ENCODE data around the gene C8B.

DNA sequence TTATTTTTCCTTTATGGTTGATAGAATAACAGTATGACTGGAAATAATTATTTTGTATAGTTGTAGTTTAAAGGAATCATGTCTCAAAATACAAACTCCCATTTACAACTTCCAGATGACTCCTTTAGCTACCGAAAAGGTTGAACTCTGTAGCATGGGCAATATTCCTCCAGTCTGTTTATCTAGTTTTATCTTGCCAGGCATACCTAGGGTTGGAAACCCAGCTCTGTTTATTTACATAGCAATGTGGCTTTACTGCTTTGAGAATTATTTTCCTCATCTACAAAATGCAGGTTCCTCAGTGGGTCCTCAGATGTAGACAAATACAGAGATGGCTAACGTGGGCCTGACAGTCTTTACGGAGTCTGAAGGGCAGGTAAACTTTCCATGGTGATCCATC is 60.1 kb downstream of the C8B start:
- TF ChIP-seq, protein P1, sequence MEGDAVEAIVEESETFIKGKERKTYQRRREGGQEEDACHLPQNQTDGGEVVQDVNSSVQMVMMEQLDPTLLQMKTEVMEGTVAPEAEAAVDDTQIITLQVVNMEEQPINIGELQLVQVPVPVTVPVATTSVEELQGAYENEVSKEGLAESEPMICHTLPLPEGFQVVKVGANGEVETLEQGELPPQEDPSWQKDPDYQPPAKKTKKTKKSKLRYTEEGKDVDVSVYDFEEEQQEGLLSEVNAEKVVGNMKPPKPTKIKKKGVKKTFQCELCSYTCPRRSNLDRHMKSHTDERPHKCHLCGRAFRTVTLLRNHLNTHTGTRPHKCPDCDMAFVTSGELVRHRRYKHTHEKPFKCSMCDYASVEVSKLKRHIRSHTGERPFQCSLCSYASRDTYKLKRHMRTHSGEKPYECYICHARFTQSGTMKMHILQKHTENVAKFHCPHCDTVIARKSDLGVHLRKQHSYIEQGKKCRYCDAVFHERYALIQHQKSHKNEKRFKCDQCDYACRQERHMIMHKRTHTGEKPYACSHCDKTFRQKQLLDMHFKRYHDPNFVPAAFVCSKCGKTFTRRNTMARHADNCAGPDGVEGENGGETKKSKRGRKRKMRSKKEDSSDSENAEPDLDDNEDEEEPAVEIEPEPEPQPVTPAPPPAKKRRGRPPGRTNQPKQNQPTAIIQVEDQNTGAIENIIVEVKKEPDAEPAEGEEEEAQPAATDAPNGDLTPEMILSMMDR (IDR thresholded peaks at IDR 0.05; ENCODE audit: insufficient read depth, low read length): no peak
- TF ChIP-seq, protein P2, sequence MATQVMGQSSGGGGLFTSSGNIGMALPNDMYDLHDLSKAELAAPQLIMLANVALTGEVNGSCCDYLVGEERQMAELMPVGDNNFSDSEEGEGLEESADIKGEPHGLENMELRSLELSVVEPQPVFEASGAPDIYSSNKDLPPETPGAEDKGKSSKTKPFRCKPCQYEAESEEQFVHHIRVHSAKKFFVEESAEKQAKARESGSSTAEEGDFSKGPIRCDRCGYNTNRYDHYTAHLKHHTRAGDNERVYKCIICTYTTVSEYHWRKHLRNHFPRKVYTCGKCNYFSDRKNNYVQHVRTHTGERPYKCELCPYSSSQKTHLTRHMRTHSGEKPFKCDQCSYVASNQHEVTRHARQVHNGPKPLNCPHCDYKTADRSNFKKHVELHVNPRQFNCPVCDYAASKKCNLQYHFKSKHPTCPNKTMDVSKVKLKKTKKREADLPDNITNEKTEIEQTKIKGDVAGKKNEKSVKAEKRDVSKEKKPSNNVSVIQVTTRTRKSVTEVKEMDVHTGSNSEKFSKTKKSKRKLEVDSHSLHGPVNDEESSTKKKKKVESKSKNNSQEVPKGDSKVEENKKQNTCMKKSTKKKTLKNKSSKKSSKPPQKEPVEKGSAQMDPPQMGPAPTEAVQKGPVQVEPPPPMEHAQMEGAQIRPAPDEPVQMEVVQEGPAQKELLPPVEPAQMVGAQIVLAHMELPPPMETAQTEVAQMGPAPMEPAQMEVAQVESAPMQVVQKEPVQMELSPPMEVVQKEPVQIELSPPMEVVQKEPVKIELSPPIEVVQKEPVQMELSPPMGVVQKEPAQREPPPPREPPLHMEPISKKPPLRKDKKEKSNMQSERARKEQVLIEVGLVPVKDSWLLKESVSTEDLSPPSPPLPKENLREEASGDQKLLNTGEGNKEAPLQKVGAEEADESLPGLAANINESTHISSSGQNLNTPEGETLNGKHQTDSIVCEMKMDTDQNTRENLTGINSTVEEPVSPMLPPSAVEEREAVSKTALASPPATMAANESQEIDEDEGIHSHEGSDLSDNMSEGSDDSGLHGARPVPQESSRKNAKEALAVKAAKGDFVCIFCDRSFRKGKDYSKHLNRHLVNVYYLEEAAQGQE (IDR thresholded peaks at IDR 0.05; ENCODE audit: insufficient replicate concordance, low read depth): no peak
